GM18951 (cell line): ENCODE results near the gene CXCL5.
"Not testable (repeated sequence)": the region's sequence is repeated elsewhere in the genome, so short reads cannot be mapped to it uniquely, and the experiment has no call there.

Experiments
- POLR2A ChIP-seq: IDR thresholded peaks from 4 replicates; pipeline ENCODE4 v1.6.1; 2011; ENCODE audit warnings: mild to moderate bottlenecking; ENCODE audit not compliant: insufficient read length, insufficient read depth; ENCODE audit errors: extremely low read depth
- in situ Hi-C: fragments of 300-500 bp; cut with MboI; formaldehyde crosslinking; loops from one replicate; pipeline ENCODE4 v1.12.0; 2022; ENCODE audit warnings: low sequenced_read_pairs, mixed read lengths, inconsistent platforms; ENCODE audit not compliant: unreplicated experiment

CXCL5 gene

DNA sequence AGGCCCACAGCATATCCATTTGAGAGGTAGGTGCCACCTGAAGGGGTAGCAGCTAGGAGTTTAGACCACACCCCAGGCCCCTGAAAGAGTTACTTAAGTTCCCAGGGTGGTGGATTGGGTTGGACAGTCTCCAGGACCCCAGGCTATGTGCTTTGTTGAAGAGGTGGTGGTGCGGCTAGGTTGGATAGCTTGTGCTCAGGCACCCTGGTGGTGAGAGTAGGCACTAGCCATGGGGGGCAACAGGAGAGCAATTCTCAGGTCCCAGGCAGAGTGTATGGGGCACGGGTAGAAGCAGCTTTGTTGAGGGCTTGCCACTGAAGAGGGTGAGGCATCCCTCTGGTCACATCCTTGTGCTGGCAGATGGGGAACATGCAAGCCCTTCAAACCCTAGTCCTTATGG lies 22.3 kb downstream of the CXCL5 start:
- in situ Hi-C loops, result no loop called here

DNA sequence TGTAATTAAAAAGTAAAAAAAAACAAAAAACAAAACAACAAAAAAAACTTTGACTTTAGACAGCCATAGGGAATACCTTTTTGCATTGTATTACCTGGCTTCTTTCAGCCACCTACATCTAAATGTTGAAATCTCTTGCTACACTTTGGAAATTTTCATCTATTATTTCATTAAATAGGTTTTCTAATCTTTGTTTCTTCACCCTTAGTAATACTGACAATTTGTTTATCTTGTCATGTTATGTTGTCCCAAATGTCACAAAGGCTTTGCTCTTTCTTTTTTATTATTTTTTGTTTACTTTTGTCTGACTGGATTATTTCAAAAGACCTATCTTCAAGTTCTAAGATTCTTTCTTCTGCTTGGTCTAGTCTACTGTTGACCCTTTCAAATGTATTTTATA lies 24.1 kb downstream of the CXCL5 start:
- in situ Hi-C loops, result no loop called here
- TF ChIP-seq POLR2A, result no peak

More for the DNA sequence above, 22.3 kb downstream of the CXCL5 start:
- TF ChIP-seq POLR2A, result no peak

DNA sequence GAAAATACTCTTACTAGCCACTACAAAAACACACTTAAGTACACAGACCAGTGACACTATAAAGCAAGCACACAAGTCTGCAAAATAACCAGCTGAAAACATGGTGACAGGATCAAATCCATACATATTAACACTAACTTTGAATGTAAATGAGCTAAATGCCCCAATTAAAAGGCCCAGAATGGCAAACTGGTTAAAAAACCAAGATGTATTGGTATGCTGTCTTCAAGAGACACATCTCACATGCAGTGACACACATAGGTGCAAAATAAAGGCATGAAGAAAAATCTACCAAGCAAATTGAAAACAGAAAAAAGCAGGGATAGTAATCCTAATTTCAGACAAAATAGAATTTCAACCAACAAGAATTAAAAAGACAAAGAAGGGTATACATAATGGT lies 27.5 kb downstream of the CXCL5 start:
- in situ Hi-C loops, result no loop called here
- TF ChIP-seq POLR2A, result no peak

DNA sequence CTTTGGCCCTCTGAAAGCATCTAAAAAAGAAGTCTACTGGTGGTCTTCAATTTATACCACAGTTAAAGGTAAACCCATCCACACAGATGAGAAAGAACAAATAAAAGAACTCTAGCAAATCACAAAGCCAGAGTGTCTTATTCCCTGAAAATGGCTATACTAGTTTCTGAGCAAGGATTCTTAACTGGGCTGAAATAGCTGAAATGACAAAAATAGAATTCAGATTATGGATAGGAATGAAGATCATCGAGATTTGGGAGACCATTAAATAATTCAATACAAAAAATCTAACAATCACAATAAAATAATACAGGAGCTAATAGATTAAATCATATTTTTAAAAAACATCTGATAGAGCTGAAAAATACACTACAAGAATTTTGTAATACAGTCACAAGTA lies 28.5 kb downstream of the CXCL5 start:
- no peak for TF ChIP-seq POLR2A
- in situ Hi-C loops, result no loop called here

DNA sequence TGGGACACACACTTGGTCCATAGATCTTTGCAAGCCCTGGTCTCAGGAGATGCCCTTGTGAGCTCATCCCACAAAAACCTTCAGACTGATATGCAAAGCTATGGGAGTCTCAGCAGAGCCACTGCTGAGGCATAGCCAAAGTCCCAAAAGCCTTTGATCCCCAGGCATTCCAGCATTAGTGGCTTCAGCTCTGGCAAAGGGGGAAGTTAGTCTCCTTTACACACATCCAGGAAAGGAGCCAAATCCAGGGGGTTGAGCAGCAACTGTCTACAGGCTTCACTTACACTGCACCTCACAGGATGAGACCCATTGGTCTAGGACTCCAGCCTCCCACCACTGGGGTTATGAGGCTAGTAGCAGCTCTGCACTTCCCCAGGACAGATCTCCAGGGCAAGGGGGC lies 30.6 kb downstream of the CXCL5 start:
- TF ChIP-seq POLR2A, result no peak
- in situ Hi-C loops, result no loop called here

DNA sequence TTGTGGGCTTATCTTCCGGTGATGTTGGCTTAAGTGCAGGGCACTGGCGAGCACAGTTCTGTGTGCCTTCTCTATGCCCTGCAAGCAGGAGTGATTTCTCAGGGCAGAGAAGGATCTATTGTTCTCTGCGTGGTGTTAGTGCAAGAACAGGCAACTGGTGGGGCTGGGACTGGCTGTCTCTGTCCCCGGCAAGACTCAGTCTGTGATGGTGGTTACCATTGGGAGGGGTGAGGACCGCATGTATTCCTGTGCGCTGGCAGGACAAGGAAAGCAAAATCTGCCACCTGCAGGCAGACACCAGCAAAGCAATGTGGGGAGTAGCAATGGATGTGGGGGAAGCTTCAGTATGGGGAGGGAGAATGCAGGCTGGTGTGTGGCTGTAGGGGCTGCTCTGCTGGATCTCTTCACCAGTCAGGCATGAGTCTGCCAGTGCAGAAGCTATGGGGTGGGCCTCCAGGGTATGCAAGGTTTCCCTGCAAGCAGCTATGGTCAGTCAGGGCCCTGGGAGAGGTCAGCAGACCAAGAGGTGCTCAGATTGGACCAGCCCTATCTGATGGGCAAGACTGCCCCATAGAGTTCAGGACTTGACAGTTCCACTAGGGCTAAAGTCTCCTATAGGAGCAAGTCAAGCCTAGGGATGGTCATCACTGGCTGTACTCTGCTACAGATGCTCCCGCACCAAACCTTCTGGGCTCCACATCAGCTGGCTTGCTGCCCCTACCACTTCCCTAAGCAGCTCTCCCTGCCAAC lies 33.4 kb downstream of the CXCL5 start:
- in situ Hi-C loops, result no loop called here

DNA sequence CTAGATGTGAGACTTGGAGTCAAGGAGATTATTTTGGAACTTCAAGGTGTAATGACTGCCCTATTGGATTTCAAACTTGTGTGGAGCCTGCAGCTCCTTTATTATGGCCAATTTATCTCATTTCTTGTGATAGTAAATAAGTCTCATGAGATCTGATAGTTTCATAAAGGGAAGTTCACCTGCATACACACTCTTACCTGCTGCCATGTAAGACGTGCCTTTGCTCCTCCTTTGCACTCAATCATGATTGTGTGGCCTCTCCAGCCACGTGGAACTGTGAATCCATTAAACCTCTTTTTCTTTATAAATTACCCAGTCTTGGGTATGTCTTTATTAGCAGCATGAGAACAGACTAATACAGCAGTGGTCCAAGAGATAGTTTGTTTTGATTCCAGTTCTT lies 35.8 kb downstream of the CXCL5 start:
- TF ChIP-seq POLR2A, result no peak
- in situ Hi-C loops, result no loop called here

More for the DNA sequence above, 33.4 kb downstream of the CXCL5 start:
- TF ChIP-seq POLR2A, result no peak

DNA sequence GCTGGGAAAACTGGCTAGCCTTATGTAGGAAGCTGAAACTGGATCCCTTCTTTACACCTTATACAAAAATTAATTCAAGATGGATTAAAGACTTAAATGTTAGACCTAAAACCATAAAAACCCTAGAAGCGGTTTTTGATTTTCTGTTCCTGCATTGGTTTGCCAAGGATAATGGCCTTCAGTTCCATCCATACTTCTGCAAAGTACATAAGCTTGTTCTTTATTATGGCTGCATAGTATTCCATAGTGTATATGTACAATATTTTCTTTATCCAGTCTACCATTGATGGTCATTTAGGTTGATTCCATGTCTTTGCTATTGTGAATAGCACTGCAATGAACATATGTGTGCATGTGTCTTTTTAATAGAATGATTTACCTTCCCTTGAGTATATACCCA lies 39.4 kb downstream of the CXCL5 start:
- in situ Hi-C loops, result not testable (repeated sequence)

DNA sequence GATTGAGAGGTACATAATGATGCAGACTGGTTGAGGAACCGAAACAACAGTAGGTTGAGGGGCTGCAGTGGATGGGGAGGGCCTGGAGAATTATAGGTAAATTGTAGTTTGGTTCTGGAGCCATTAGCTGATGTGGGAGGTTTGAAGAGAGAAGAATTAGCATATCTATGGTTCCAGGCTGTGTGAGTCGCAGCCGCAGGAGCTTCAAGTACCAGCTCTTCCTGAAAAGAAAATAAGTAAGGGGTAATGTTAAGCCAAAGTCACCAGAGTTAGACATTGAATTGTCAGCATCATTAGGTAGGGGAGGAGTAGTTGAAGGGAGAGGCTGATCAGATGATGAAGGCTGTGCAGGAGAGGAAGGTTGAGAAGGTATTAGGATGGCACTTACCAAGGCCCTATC lies 46.1 kb downstream of the CXCL5 start:
- in situ Hi-C loops, result no loop called here
- no peak for TF ChIP-seq POLR2A

DNA sequence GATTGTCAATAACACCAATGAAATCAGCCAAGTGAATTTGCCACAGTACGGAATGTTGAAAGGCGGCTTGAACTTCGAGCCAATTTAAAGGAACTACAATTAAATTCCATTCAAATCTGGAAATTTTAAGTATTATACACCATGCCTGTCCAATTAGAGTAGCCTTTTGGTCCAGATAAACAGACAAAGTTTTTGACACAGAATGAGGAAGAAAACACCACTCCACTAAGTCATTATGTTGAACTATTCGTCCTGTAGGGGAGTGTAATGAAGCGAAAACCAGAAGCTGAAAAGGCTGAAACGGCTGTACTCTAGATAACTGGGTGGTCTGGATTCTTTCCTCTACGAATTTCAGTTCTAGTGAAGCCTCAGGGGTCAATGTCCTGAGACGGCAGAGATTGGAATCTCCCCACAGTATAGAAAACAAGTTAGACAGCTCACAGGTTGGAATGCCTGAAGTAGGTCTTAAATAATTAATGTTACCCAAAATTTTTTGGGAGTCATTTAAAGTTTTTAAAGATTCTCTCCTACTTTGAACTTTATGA lies 48.0 kb downstream of the CXCL5 start:
- in situ Hi-C loops, result not testable (repeated sequence)

DNA sequence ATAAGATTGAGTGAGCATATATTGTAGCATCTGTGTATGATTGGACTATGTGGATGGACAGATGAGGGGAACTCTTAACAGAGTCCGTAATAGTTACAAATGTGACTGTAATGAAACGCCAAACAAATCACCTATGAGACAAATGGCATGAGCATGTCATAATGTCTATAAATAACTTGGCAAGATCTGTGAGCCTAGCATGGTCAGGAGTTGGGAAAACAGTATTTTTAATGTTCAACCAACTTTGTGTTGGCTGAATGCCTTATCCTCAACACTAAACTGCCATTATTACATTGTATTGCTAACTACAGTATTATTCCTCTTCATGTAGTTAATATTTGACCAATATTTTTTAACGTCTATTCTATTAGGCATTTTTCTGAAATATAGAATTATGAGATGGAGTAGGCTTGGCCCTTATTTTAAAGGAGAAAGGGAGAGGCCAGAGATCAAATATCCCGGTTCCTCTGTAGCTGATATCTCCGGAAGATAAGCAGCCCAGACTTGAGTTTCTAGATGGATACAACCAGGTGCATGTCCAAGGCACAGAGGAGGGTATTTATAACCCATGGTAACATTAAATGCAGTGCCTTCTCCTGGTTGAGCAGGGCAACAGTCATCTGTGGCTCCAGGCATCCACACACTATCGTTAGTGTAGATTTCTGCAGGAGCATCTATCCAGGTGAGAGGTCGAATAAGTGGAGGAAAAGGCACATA lies 49.3 kb downstream of the CXCL5 start:
- in situ Hi-C loops, result no loop called here
- no peak for TF ChIP-seq POLR2A

DNA sequence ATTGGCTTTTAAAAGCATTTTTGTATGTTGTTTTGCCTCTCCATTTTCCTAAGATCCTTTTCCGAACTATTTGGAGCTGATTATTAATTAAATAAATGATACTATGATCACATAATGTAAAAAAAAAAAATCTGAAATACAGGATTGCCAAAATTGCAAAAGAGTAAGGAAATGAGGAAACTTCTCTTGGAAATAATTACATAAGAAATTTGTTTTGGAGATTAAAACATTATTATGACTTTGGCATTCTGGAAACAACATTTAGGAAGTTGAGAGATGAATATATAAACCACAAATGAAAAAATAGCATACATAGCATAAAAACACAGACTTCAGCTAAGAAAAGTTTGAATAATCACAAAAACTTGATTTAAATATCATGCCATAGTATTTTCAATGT lies 50.2 kb downstream of the CXCL5 start:
- in situ Hi-C loops, result no loop called here
- no peak for TF ChIP-seq POLR2A

DNA sequence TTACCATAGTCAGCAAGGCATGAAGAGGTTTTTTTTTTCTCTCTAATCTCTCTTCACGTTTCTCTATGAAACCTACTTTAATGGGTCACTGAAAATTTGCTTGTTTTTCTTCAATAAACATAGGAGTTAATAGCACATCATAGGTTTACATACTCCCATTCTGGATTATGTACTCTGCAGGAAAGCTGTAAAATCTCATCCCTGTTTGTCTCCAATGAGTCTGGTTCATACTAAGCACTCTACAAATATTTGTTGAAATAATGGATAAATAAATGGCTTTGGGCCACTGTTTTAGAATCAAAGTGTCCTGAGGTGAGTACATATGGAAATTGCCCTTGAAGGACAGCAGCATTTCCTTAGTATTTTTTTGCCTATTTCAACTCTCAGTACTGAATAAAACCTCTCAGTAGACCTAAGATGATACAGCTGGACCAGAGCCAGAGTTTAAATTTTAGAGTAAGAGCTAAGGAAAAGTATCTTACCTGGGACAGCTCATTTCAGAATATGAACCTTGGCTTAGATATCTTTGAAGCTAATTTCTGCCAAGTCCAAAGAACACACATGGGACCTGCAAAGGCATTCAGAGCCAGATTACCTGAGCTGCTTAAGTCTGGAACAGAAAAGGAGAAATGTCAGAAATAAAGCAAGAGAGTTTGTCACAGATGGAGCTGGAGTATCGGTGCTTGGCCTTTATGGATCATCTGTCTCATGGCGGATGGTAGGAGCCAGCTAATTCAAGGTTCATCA lies 51.1 kb downstream of the CXCL5 start:
- in situ Hi-C loops, result no loop called here
- no peak for TF ChIP-seq POLR2A
